IPS-20b (cell line): ENCODE results near the gene PAK1.

Experiments used
- H3K27ac ChIP-seq: one replicate; pipeline ENCODE4 v1.5.1; 2013; ENCODE audit warnings: low read length
- H3K27me3 ChIP-seq: 2 replicates; pipeline ENCODE4 v1.6.1; 2013; ENCODE audit warnings: mild to moderate bottlenecking, low read length, inconsistent platforms; ENCODE audit not compliant: insufficient read depth
- H3K36me3 ChIP-seq: 2 replicates; pipeline ENCODE4 v1.6.1; 2013; ENCODE audit warnings: low read depth, mild to moderate bottlenecking, inconsistent platforms, low read length, moderate library complexity; ENCODE audit not compliant: insufficient read depth
- H3K4me1 ChIP-seq: 2 replicates; pipeline ENCODE4 v1.6.1; 2013; ENCODE audit warnings: mild to moderate bottlenecking, control low read depth, inconsistent platforms, low read length, moderate library complexity; ENCODE audit not compliant: insufficient read depth
- H3K4me3 ChIP-seq: 2 replicates; pipeline ENCODE4 v1.5.1; 2013; ENCODE audit warnings: mild to moderate bottlenecking, low read length, inconsistent platforms
- H3K9ac ChIP-seq: 2 replicates; pipeline ENCODE4 v1.6.1; 2013; ENCODE audit warnings: low read depth, mild to moderate bottlenecking, inconsistent platforms, low read length, moderate library complexity
- H3K9me3 ChIP-seq: 2 replicates; pipeline ENCODE4 v1.6.1; 2013; ENCODE audit warnings: mild to moderate bottlenecking, low read depth, low read length, inconsistent platforms; ENCODE audit not compliant: insufficient read depth

The PAK1 gene

DNA sequence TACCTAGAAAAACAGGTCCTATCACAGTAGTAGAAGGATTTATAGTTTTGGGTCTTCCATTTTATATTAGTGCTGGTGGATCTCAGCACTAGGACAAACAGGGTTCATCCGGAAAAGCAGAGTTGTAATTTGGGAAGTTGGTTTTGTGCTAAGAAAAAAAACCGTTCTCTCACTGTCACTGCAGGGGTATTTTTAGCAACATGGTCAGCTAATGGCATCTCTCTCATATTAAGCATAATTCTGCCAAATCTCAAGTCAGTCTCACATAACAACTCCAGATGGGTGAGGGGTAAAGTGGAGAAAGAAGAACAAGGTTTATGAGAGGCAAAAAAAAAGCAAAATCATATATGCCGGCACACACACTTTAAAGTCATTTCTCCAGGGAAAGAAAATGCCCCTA lies 120.8 kb downstream of the PAK1 start:
- H3K9me3 ChIP-seq, result no peaks in the 10 kb centered on the region
- H3K27ac ChIP-seq, result no peak overlapping the region
- H3K4me3 ChIP-seq, result no peak overlapping the region
- H3K9ac ChIP-seq, result no peak overlapping the region
- no peaks in the 10 kb centered on the region for H3K4me1 ChIP-seq
- H3K27me3 ChIP-seq, result no peaks in the 10 kb centered on the region
- peaks cover 86% of the 10 kb centered on the region for H3K36me3 ChIP-seq

DNA sequence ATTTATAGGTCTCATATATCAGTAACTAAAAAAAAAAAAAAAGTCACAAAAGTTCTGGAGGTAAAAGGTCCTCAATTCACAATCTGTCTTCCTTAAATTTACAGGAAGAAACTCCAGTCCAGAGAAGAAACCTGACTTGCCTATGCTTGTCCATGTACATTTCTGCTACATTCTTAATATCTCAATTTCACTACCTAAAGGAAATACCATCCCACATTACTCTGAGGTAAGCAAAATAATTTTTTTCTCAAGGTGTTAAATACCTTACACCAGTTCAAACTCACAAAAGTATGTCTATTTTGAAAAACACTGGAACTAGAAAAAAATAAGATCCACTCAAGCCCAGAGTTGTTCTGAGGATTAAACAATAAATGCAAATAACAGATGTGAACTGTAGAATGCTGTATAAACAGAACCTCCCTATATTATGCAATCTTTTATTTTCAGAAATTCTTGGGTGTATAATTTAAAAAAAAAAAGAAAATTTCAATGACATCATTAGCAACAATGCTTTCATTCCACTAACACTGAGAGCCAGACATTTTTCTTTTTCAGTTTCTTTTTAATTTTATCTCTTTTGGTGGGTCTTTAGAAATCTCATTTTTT lies 122.5 kb downstream of the PAK1 start:
- Histone ChIP-seq H3K36me3 (peaks cover 85% of the 10 kb centered on the region), H3K9me3 (no peaks in the 10 kb centered on the region), H3K27me3 (no peaks in the 10 kb centered on the region), H3K4me3 (no peak overlapping the region), H3K9ac (no peak overlapping the region), H3K4me1 (no peaks in the 10 kb centered on the region), H3K27ac (no peak overlapping the region)

DNA sequence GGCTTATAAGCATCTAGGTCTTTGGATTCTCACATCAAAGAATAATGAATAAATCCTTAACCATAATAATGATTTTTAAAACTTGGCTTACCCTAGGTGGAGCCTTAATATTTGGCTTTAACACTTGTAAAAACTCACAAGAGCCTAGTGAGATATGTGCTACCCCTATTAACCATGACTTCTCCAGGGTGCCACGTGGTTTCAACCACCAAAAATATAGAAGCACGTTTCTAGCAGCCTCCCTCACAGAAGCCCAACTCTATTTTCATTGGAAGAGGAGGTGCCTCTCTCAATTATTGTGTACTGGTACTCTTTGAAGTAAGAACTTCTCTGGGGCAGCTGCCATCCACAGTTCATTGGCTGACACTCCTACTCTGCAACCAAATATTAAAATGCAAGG lies 125.9 kb downstream of the PAK1 start:
- Histone ChIP-seq H3K27me3 (no peaks in the 10 kb centered on the region), H3K9me3 (no peaks in the 10 kb centered on the region), H3K27ac (no peak overlapping the region), H3K4me3 (no peak overlapping the region), H3K4me1 (no peaks in the 10 kb centered on the region), H3K9ac (no peak overlapping the region), H3K36me3 (peaks cover 78% of the 10 kb centered on the region)

DNA sequence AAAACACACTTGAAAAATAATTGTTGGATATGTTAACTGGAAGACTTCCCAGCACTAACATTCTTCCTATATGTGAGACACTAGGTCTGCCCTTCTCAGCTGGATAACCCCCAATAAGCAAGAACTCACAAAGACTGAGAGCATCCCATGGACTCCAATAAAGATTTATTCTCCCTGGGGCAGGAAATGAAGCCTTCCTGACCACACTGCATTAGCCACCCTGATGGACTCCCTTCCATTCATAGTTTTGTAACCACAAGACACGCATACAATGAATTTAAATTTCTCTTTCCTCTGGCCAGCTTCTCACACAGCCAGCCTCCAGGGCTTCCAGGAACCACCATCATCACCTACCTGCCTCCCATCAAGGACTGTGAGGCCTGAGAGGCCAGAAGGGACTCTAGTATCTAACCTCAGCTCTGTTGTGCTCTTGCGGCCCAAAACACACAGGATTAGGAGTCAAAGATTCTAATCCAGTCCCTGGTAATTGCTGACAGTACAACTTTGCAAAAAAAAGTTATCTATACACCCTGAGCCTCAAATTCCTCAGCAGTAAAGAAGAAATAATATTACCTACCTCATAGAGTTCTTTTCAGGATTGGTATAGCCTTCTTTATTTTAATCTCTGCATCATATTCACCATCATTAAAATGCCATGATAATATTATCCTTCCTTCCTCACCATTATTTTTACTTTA lies 126.8 kb downstream of the PAK1 start:
- Histone ChIP-seq H3K4me3 (no peak overlapping the region), H3K27ac (no peak overlapping the region), H3K9ac (no peak overlapping the region), H3K36me3 (peaks cover 78% of the 10 kb centered on the region), H3K27me3 (no peaks in the 10 kb centered on the region), H3K9me3 (no peaks in the 10 kb centered on the region), H3K4me1 (no peaks in the 10 kb centered on the region)

DNA sequence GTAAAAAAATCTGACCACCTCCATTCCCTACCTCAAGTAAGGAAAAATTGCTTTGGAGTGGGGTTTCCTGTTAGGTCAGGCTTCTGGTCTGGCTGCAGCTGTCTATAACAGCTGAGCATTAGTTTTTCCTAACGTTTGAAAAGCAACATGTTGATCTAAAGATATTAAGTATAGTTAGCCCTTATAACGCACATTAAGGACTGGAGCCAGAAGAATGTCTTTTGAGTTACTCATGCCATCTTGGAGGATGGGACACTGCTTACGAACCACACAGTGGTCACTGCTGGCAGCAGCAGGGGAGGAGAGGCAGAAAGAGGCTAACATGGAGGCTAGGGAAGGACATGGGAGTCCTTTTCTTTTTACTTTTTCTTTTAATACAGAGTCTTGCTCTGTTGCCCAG lies 128.3 kb downstream of the PAK1 start:
- no peaks in the 10 kb centered on the region for H3K9me3 ChIP-seq
- H3K27ac ChIP-seq, result no peak overlapping the region
- no peaks in the 10 kb centered on the region for H3K4me1 ChIP-seq
- no peaks in the 10 kb centered on the region for H3K27me3 ChIP-seq
- H3K4me3 ChIP-seq, result no peak overlapping the region
- no peak overlapping the region for H3K9ac ChIP-seq
- H3K36me3 ChIP-seq, result peaks cover 89% of the 10 kb centered on the region

DNA sequence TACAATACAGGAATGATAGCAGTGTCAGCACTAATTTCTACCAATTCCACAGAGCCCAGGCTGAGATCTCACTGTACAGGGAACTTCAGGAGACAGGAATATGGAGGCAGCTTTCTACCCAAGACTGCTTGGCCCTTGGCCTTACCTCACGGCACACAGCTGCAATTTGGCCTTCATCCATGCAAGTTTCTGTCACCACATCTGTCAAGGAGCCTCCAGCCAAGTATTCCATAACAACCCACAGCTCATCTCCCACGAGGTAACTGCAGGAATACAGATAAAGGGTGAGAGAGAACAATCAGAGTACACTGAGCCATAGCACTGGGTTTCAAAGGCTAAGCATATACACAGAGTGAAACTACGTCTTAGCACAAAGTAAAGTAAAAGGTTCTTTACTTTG lies 133.4 kb downstream of the PAK1 start:
- Histone ChIP-seq H3K36me3 (peaks cover 99% of the 10 kb centered on the region), H3K4me1 (no peaks in the 10 kb centered on the region)

DNA sequence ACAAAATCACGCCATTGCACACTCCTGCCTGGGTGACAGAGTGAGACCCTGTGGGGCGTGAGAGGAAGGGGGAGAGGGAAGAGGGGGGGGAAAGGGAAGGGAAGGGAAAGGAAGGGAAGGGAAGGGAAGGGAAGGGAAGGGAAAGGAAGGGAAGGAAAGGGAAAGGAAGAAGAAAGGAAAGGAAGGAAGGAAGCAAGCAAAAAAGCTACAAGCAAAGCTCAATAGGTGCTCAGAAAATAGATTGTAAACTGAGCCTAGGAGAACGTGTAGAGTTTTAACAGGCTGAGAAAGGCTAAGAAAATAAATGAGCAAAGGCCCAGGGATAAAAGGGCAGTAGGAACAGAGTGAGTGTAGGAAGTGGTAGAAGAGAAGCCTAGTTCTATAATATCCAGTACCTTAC lies 141.6 kb downstream of the PAK1 start:
- H3K4me1 ChIP-seq, result no peaks in the 10 kb centered on the region

More for the DNA sequence above, 133.4 kb downstream of the PAK1 start:
- H3K9me3 ChIP-seq, result no peaks in the 10 kb centered on the region
- H3K9ac ChIP-seq, result no peak overlapping the region
- no peak overlapping the region for H3K4me3 ChIP-seq
- no peak overlapping the region for H3K27ac ChIP-seq
- H3K27me3 ChIP-seq, result no peaks in the 10 kb centered on the region

DNA sequence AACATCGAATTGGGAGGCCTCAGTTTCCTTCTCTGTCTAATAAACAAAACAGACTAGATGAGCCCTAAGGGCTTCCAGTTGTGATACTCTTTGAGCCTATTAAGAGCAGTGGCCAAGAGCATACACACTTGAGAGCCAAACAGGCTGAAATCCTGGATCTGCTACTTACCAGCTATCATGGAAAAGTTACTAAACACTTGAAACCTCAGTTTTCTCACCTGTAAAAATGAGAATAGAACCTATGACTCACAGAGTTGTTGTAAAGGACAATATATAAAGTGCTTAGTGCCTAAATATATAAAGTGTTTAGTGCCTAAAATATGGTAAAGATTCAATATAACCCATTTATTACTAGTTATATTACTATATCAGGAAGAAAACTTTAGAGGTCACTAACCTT lies 148.7 kb downstream of the PAK1 start:
- Histone ChIP-seq H3K4me3 (no peak overlapping the region), H3K9ac (no peak overlapping the region), H3K36me3 (peaks cover 49% of the 10 kb centered on the region), H3K9me3 (no peaks in the 10 kb centered on the region), H3K27me3 (no peaks in the 10 kb centered on the region), H3K4me1 (no peaks in the 10 kb centered on the region), H3K27ac (no peak overlapping the region)

More for the DNA sequence above, 141.6 kb downstream of the PAK1 start:
- Histone ChIP-seq H3K9me3 (peaks cover 4% of the 10 kb centered on the region; the same call in 1 of the 2 replicates), H3K36me3 (peaks cover 51% of the 10 kb centered on the region), H3K27ac (no peak overlapping the region), H3K27me3 (no peaks in the 10 kb centered on the region), H3K9ac (no peak overlapping the region), H3K4me3 (no peak overlapping the region)

DNA sequence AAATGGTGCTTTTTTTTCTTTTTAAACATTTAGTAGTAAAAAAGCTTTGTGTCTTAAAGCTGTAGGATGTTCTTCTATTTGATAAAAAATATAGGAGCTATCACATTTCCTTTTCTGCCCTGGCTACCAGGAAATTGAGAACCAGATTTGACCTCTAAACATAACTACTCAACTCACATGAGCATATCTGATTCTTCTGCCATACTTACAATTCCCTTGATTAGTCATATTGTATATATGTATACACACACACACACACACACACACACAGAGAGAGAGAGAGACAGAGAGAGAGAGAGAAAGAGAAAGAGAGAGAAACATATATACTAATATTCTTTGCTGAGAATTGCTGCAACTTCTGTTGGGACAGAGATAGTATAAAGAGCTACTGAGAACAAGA lies 149.4 kb downstream of the PAK1 start:
- Histone ChIP-seq H3K27me3 (no peaks in the 10 kb centered on the region), H3K4me1 (no peaks in the 10 kb centered on the region), H3K27ac (no peak overlapping the region), H3K9ac (no peak overlapping the region; the same call in 1 of the 2 replicates), H3K36me3 (peaks cover 49% of the 10 kb centered on the region), H3K4me3 (no peak overlapping the region), H3K9me3 (no peaks in the 10 kb centered on the region)

DNA sequence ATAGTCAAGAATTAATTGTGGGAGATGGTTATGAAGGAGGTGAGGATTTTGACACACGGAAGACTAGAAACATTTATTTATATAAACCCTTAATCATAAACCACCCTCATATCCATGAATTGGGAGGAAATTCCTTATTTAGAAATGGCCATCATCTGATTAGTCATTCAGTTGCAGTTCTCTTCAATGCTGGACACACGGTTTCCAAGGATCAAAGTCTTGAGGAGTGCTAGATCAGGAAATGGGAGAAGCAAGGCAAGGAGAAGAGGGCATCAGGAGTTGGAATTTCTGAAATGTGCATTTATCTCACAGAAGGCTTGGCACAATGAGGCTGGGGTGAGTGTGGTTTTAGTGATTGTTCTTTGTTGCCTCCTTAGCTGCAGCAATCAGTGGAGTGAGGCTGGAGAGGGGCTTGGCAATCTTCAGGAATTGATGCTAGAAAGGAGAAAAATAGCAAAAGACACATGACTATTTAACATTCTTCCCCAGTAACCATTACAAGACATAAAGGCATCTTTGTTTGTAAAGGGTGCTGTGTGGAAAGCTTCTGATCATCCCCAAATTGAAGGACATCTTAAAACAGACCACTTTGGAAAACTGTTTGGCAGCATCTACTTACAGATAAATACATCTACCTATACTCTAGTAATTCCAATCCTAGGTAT lies 150.8 kb downstream of the PAK1 start:
- H3K36me3 ChIP-seq, result peaks cover 49% of the 10 kb centered on the region
- no peak overlapping the region for H3K9ac ChIP-seq
- no peaks in the 10 kb centered on the region for H3K4me1 ChIP-seq
- no peak overlapping the region for H3K27ac ChIP-seq
- no peaks in the 10 kb centered on the region for H3K27me3 ChIP-seq
- no peak overlapping the region for H3K4me3 ChIP-seq
- no peaks in the 10 kb centered on the region for H3K9me3 ChIP-seq

DNA sequence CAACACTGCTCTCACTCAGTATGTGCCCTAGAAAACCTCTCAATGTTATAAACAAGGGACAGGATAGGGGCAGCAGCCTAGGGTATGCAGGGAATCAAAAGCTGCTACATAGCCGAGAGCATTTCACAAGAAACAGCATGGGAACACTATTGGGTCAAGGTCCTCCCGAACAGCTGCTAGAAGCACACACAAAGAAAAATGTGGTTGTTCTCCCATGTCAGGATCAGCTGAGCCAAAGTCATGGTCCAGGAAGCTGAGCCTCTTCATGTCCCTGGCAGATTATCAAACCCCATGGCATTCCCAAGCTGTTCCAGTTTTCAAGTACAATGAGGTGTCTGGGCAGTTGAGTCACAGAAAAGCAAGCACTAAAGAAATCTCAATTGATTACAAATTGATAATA lies 151.4 kb downstream of the PAK1 start:
- H3K4me1 ChIP-seq, result no peaks in the 10 kb centered on the region
- H3K9ac ChIP-seq, result no peak overlapping the region
- no peaks in the 10 kb centered on the region for H3K27me3 ChIP-seq
- H3K9me3 ChIP-seq, result no peaks in the 10 kb centered on the region
- H3K27ac ChIP-seq, result no peak overlapping the region
- no peak overlapping the region for H3K4me3 ChIP-seq
- H3K36me3 ChIP-seq, result peaks cover 49% of the 10 kb centered on the region

DNA sequence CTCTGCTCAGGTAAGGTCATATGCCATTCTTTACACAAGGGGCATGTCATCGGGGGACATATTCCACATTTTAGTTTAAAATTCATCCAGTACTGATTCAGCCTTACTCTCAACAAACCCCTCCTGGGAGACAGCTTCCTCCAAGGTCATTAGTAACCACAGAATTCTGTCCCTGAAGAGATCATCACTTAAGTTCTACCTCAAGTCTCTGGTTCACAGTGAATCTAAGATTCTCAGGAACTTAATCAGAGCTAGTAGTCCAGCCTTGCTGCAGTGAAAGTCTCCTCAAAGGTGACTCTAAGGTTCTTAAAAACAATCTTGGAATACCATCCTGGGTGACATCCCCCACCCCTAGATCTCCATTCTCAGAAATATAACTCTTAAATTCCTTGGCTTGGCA lies 153.5 kb downstream of the PAK1 start:
- no peaks in the 10 kb centered on the region for H3K4me1 ChIP-seq
- no peak overlapping the region for H3K9ac ChIP-seq
- no peak overlapping the region for H3K27ac ChIP-seq
- H3K4me3 ChIP-seq, result no peak overlapping the region
- no peaks in the 10 kb centered on the region for H3K9me3 ChIP-seq
- peaks cover 36% of the 10 kb centered on the region for H3K36me3 ChIP-seq
- no peaks in the 10 kb centered on the region for H3K27me3 ChIP-seq
